IMR-90 (cell line): ENCODE data around the gene GAPT. TPM values are rescaled to one million over a fixed set of nuclear protein-coding genes. Genes with fewer than 3 reads are reported as not detected.

Experiments
- ATAC-seq: fragments of 200-7000 bp; cut with Tn5 transposase; 2 replicates; pipeline ENCODE4 v1.9.1; 2020; ENCODE audit warnings: low read depth, mild to moderate bottlenecking, moderate library complexity
- BruUV-seq: library from RNA; stranded (reverse); fragments of 400-500 nt; replicated peaks from 2 replicates; lab custom pipeline; 2021; lab: Mats Ljungman, UMichigan
- CTCF ChIA-PET: fragments of 300-600 bp; formaldehyde crosslinking; extraction: SDS; loops from one replicate; lab custom pipeline; 2021; ENCODE audit warnings: antibody characterized with exemption; lab: Yijun Ruan, JAX
- POLR2A ChIA-PET: fragments of 300-600 bp; sonication (Branson Sonifier 250); formaldehyde crosslinking; loops from one replicate; lab custom pipeline; 2022; ENCODE audit warnings: antibody characterized with exemption; ENCODE audit not compliant: unreplicated experiment; lab: Charles Lee
- DNase-seq: peaks from one replicate; pipeline ENCODE4 v3.0.0; 2013
- H2AFZ ChIP-seq: replicated peaks from 2 replicates; pipeline ENCODE3; 2013; ENCODE audit warnings: low read length, mild to moderate bottlenecking; ENCODE audit not compliant: poor library complexity
- H2AK5ac ChIP-seq: 2 replicates; pipeline ENCODE4 v1.6.1; 2013; ENCODE audit warnings: low read depth, low read length, inconsistent platforms
- H2AK9ac ChIP-seq: replicated peaks from 2 replicates; pipeline ENCODE3; 2013; ENCODE audit warnings: mild to moderate bottlenecking, low read depth, low read length, moderate library complexity; ENCODE audit not compliant: poor library complexity
- H2BK120ac ChIP-seq: 2 replicates; pipeline ENCODE4 v1.6.1; 2013; ENCODE audit warnings: low read depth, low read length, inconsistent platforms
- H2BK15ac ChIP-seq: 3 replicates; pipeline ENCODE4 v1.6.1; 2013; ENCODE audit warnings: low read depth, low read length, inconsistent platforms
- H2BK20ac ChIP-seq: 2 replicates; pipeline ENCODE4 v1.6.1; 2013; ENCODE audit warnings: low read depth, mild to moderate bottlenecking, inconsistent platforms, low read length, moderate library complexity
- H2BK5ac ChIP-seq: 2 replicates; pipeline ENCODE4 v1.6.1; 2013; ENCODE audit warnings: mild to moderate bottlenecking, low read depth, low read length, inconsistent platforms; ENCODE audit not compliant: poor library complexity, severe bottlenecking
- H3K14ac ChIP-seq: replicated peaks from 2 replicates; pipeline ENCODE4 v1.6.1; 2013; ENCODE audit warnings: low read depth, low read length, inconsistent platforms
- H3K18ac ChIP-seq: 2 replicates; pipeline ENCODE4 v1.6.1; 2013; ENCODE audit warnings: low read depth, low read length, control low read depth
- H3K23ac ChIP-seq: 2 replicates; pipeline ENCODE4 v1.6.1; 2013; ENCODE audit warnings: low read depth, low read length, inconsistent platforms
- H3K27ac ChIP-seq: 2 replicates; pipeline ENCODE4 v1.5.1; 2013; ENCODE audit warnings: mild to moderate bottlenecking, control low read depth, low read length; ENCODE audit not compliant: insufficient read depth
- H3K27me3 ChIP-seq: 2 replicates; pipeline ENCODE4 v1.6.1; 2013; ENCODE audit warnings: low read length; ENCODE audit not compliant: control insufficient read depth, insufficient read depth
- H3K36me3 ChIP-seq: 2 replicates; pipeline ENCODE4 v1.6.1; 2013; ENCODE audit warnings: low read length, mixed read lengths; ENCODE audit not compliant: control insufficient read depth, insufficient read depth
- H3K4ac ChIP-seq: 2 replicates; pipeline ENCODE4 v1.6.1; 2013; ENCODE audit warnings: low read depth, low read length, inconsistent platforms
- H3K4me1 ChIP-seq: 2 replicates; pipeline ENCODE4 v1.6.1; 2013; ENCODE audit warnings: low read length, mixed read lengths; ENCODE audit not compliant: control insufficient read depth, insufficient read depth
- H3K4me2 ChIP-seq: 2 replicates; pipeline ENCODE4 v1.6.1; 2013; ENCODE audit warnings: low read depth, mild to moderate bottlenecking, control low read depth, low read length, moderate library complexity
- H3K4me3 ChIP-seq: 2 replicates; pipeline ENCODE4 v1.5.1; 2013; ENCODE audit warnings: low read depth, mild to moderate bottlenecking, control low read depth, low read length, moderate library complexity; ENCODE audit not compliant: insufficient read depth
- H3K56ac ChIP-seq: 2 replicates; pipeline ENCODE4 v1.6.1; 2013; ENCODE audit warnings: low read length, inconsistent platforms; ENCODE audit not compliant: insufficient read depth; ENCODE audit errors: extremely low read depth
- H3K79me1 ChIP-seq, 2 experiments: 2 replicates each; pipeline ENCODE4 v1.6.1; 2013; ENCODE audit warnings: low read length in 2 of 2, inconsistent platforms in 1 of 2, low read depth in 1 of 2
- H3K9ac ChIP-seq: 2 replicates; pipeline ENCODE4 v1.6.1; 2013; ENCODE audit warnings: low read depth, low read length, control low read depth
- H3K9me1 ChIP-seq: 2 replicates; pipeline ENCODE4 v1.6.1; 2013; ENCODE audit warnings: low read length, inconsistent platforms; ENCODE audit not compliant: insufficient read depth
- H3K9me3 ChIP-seq: 2 replicates; pipeline ENCODE4 v1.6.1; 2013; ENCODE audit warnings: low read length; ENCODE audit not compliant: control insufficient read depth, insufficient read depth
- H4K20me1 ChIP-seq: 2 replicates; pipeline ENCODE4 v1.6.1; 2013; ENCODE audit warnings: low read length, inconsistent platforms; ENCODE audit not compliant: insufficient read depth
- H4K5ac ChIP-seq: 2 replicates; pipeline ENCODE4 v1.6.1; 2013; ENCODE audit warnings: mild to moderate bottlenecking, low read depth, low read length, control low read depth
- H4K8ac ChIP-seq, 2 experiments: 2 replicates each; pipeline ENCODE4 v1.6.1; 2013; ENCODE audit warnings: low read depth in 2 of 2, low read length in 2 of 2, control low read depth in 1 of 2, inconsistent platforms in 1 of 2
- H4K91ac ChIP-seq: 2 replicates; pipeline ENCODE4 v1.6.1; 2013; ENCODE audit warnings: low read depth, low read length, inconsistent platforms; ENCODE audit not compliant: insufficient read depth
- ELK1 ChIP-seq: fragments of 150-350 bp; IDR thresholded peaks from 2 replicates; pipeline ENCODE4 v1.6.1; 2016; ENCODE audit warnings: low read depth, mild to moderate bottlenecking, low read length, moderate library complexity, borderline replicate concordance
- MAFK ChIP-seq: IDR thresholded peaks from 2 replicates; pipeline ENCODE4 v1.6.1; 2012; ENCODE audit warnings: low read depth, low read length, improper control_type of control experiment
- MAZ ChIP-seq: IDR thresholded peaks from 2 replicates; pipeline ENCODE4 v1.6.1; 2012; ENCODE audit warnings: low read depth, mild to moderate bottlenecking, low read length, improper control_type of control experiment, moderate library complexity, borderline replicate concordance
- MXI1 ChIP-seq: IDR thresholded peaks from 2 replicates; pipeline ENCODE4 v1.6.1; 2012; ENCODE audit warnings: low read depth, mild to moderate bottlenecking, low read length, moderate library complexity, borderline replicate concordance
- RCOR1 ChIP-seq: IDR thresholded peaks from 2 replicates; pipeline ENCODE4 v1.6.1; 2012; ENCODE audit warnings: mild to moderate bottlenecking, low read length, improper control_type of control experiment; ENCODE audit not compliant: insufficient replicate concordance
- RFX5 ChIP-seq: IDR thresholded peaks from 2 replicates; pipeline ENCODE4 v1.8.0; 2012; ENCODE audit warnings: low read depth, mild to moderate bottlenecking, low read length, moderate library complexity
- USF2 ChIP-seq: fragments of 150-350 bp; IDR thresholded peaks from 2 replicates; pipeline ENCODE4 v1.6.1; 2017; ENCODE audit warnings: mild to moderate bottlenecking, antibody characterized with exemption, low read length, low read depth
- dilution Hi-C: fragments of 300-500 bp; cut with HindIII; formaldehyde crosslinking; loops from one replicate; pipeline ENCODE4 v1.14.3; 2018; ENCODE audit warnings: low sequenced_read_pairs; ENCODE audit not compliant: unreplicated experiment
- in situ Hi-C: fragments of 300-500 bp; cut with MboI; formaldehyde crosslinking; loops from 3 replicates; pipeline ENCODE4 v1.14.3; 2019; ENCODE audit warnings: low sequenced_read_pairs, inconsistent platforms, mixed read lengths
- intact Hi-C: fragments of 100-400 bp; cut with micrococcal nuclease; formaldehyde crosslinking; loops from 2 replicates; pipeline ENCODE4 v1.10.0; 2022
- polyA plus RNA-seq, 3 experiments: library from polyadenylated mRNA; depleted of rRNA; stranded (reverse); fragments of >200 nt; gene quantifications; 2 replicates each; pipeline ENCODE4 v1.2.3, GENCODE V29; 2012; ENCODE audit warnings: low replicate concordance in 1 of 3
- total RNA-seq: library from RNA; depleted of rRNA; stranded (reverse); fragments of >200 nt; gene quantifications from 2 replicates; pipeline ENCODE4 v1.2.3, GENCODE V29; 2012

The GAPT gene
- total and polyA plus RNA-seq, 2 of the 4 experiments (the other 2 are of a cell fraction), result not detected

GRCh38 chr5:58523956-58524355, 32.7 kb downstream of the GAPT start:
- Histone ChIP-seq H4K20me1 (no peaks in the 10 kb centered on the region), H2AK9ac (no peak overlapping the region), H3K4me1 (no peaks in the 10 kb centered on the region), H2BK120ac (no peak overlapping the region), H3K18ac (no peak overlapping the region), H3K36me3 (no peaks in the 10 kb centered on the region), H2AFZ (no peak overlapping the region), H3K9me3 (no peaks in the 10 kb centered on the region), H3K56ac (no peak overlapping the region), H3K4me2 (no peak overlapping the region), H3K79me1 (no peaks in the 10 kb centered on the region), H3K9me1 (no peaks in the 10 kb centered on the region), H3K9ac (no peak overlapping the region), H4K5ac (no peak overlapping the region), H2BK15ac (no peak overlapping the region), H2AK5ac (no peak overlapping the region), H3K4ac (no peak overlapping the region), H3K27me3 (no peaks in the 10 kb centered on the region), H3K23ac (no peak overlapping the region), H3K14ac (no peak overlapping the region), H3K4me3 (no peak overlapping the region), H4K91ac (no peak overlapping the region), H3K27ac (no peak overlapping the region), H2BK5ac (no peak overlapping the region), H2BK20ac (no peak overlapping the region), H4K8ac (no peak overlapping the region)
- intact Hi-C loops (no loop called here), dilution Hi-C loops (no loop called here), in situ Hi-C loops (no loop called here)
- no TSS peak for BruUV-seq
- no peak for TF ChIP-seq USF2
- no peak for TF ChIP-seq ELK1
- no peak for TF ChIP-seq RCOR1
- TF ChIP-seq RFX5, result no peak
- TF ChIP-seq MXI1, result no peak
- TF ChIP-seq MAFK, result no peak
- TF ChIP-seq MAZ, result no peak
- CTCF ChIA-PET, result no interaction called here
- POLR2A ChIA-PET, result no interaction called here
- ATAC-seq (no peak), DNase-seq (no peak)
